Measurements from ENCODE around the gene ZMAT3.

DNA sequence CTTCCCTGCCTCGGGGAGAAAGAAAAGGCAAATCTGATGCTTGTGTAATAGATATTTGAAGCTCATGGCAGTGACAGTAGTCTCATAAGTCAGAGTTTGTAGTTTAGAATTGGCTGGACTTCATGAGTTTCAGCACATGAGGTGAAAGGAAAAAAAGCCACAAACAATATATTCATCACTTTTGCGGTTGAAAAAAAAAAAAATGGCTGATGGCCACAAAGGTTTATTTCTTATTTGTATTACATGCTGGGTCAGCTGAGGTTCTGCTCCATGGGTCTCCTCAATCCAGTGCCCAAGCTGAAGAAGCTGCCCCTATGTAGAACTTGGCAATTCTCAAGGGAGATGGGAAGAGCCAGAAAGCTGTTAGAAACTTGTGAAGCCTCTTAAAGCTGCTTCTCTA lies 2.2 kb upstream of the ZMAT3 start:
- TF ChIP-seq, protein P1, sequence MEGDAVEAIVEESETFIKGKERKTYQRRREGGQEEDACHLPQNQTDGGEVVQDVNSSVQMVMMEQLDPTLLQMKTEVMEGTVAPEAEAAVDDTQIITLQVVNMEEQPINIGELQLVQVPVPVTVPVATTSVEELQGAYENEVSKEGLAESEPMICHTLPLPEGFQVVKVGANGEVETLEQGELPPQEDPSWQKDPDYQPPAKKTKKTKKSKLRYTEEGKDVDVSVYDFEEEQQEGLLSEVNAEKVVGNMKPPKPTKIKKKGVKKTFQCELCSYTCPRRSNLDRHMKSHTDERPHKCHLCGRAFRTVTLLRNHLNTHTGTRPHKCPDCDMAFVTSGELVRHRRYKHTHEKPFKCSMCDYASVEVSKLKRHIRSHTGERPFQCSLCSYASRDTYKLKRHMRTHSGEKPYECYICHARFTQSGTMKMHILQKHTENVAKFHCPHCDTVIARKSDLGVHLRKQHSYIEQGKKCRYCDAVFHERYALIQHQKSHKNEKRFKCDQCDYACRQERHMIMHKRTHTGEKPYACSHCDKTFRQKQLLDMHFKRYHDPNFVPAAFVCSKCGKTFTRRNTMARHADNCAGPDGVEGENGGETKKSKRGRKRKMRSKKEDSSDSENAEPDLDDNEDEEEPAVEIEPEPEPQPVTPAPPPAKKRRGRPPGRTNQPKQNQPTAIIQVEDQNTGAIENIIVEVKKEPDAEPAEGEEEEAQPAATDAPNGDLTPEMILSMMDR (IDR thresholded peaks at IDR 0.05; ENCODE audit: low read length), result no peak
- TF ChIP-seq EZH2 (optimal IDR thresholded peaks at IDR 0.05; ENCODE audit: low read depth, low read length) (no peak), EZH2phosphoT487 (IDR thresholded peaks at IDR 0.05; ENCODE audit: low read length) (no peak)

Measured in MM.1S (cell line).